Measurements from ENCODE around the gene RAB3IP.

Gene RAB3IP

DNA sequence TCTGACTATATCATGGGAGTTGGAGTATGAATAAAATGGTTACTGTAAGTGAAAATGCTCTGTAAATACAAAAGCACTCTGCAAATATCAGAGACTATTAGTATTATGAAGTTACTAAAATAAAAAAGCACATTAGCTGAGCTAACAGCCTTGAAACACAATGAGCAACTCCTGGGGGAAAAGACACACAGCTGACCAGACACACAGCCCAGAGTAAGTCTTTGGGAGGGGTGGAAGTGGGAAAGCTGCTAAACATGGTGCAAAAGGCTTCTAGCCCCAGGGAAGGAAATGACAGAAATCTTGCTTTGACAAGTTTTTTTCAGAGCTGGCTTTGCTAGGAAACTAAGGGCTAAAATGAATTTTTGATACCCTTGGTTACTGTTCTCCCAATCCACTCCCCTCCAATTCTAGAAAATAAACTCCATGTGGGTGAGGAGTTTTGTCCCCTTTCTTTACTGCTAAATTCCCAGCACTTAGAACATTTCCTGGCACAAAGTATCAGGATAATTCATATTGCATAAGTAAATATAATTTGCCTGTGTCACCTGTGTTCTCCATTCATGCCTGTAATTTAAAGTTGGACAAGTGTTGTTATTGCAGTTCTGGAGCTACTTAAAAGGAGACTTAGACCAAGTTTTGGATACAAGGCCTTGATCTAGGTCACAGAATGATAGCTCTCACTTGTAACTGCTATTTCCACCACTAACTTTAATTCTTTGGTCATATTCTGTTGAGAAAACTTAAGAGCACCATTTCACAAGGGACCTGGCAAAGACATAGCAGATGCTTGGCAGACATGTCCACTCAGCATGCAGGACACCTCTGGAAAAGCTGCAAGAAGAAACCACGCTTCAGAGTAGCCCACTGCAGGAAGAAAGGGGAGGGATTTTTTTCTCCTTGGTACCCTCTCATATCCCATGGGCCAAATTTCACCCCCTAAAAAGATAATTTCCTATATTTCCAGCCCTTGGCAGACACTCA is 19.0 kb upstream of the RAB3IP start:
- H3K27me3 ChIP-seq (replicated peaks; ENCODE audit: control insufficient read depth, insufficient read depth, low read length), result no peaks in the 10 kb centered on the region
- peaks cover 3% of the 10 kb centered on the region for H3K9me3 ChIP-seq (ENCODE audit: control insufficient read depth, low read length)
- H3K4me3 ChIP-seq (ENCODE audit: low read length), result no peak overlapping the region
- no peaks in the 10 kb centered on the region for H3K36me3 ChIP-seq (ENCODE audit: control insufficient read depth, insufficient read depth, low read length, severe bottlenecking)
- H3K9ac ChIP-seq (ENCODE audit: low read length), result peak overlapping the region; percentile 15
- DNase-seq (ENCODE audit: low read depth), result no peak
- peaks cover 16% of the 10 kb centered on the region for H3K4me1 ChIP-seq (ENCODE audit: control insufficient read depth, insufficient read depth, low read length)

GRCh38 chr12:69720750-69721149 is 17.9 kb upstream of the RAB3IP start:
- peaks cover 16% of the 10 kb centered on the region for H3K4me1 ChIP-seq (ENCODE audit: control insufficient read depth, insufficient read depth, low read length)
- no peaks in the 10 kb centered on the region for H3K27me3 ChIP-seq (replicated peaks; ENCODE audit: control insufficient read depth, insufficient read depth, low read length)
- no peaks in the 10 kb centered on the region for H3K36me3 ChIP-seq (ENCODE audit: control insufficient read depth, insufficient read depth, low read length, severe bottlenecking)
- no peak overlapping the region for H3K9ac ChIP-seq (ENCODE audit: low read length)
- no peak overlapping the region for H3K4me3 ChIP-seq (ENCODE audit: low read length)
- peaks cover 3% of the 10 kb centered on the region for H3K9me3 ChIP-seq (ENCODE audit: control insufficient read depth, low read length)
- no peak for DNase-seq (ENCODE audit: low read depth)

DNA sequence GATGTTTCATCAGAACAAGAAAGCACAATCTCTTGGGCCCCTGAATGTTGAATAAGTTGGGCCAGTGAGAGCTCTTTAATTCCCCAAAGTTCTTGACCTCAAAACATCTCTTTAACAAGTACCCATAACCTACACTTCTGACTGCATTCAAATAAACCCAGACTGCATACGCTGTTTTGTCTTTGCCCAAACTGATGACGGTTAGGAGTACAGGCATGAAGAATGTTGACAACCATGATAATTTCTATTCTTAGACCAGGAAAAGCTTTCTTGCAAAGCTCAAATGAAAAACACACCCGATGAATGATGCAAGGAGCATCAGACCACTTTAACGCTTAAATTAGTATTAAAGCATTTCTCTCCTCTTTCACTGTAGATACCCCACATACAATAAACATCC is 11.7 kb upstream of the RAB3IP start:
- Histone ChIP-seq H3K36me3 (ENCODE audit: control insufficient read depth, insufficient read depth, low read length, severe bottlenecking) (no peaks in the 10 kb centered on the region), H3K9me3 (ENCODE audit: control insufficient read depth, low read length) (peaks cover 3% of the 10 kb centered on the region), H3K9ac (ENCODE audit: low read length) (no peak overlapping the region), H3K4me3 (ENCODE audit: low read length) (no peak overlapping the region), H3K27me3 (replicated peaks; ENCODE audit: control insufficient read depth, insufficient read depth, low read length) (no peaks in the 10 kb centered on the region), H3K4me1 (ENCODE audit: control insufficient read depth, insufficient read depth, low read length) (peaks cover 11% of the 10 kb centered on the region)
- no peak for DNase-seq (ENCODE audit: low read depth)

DNA sequence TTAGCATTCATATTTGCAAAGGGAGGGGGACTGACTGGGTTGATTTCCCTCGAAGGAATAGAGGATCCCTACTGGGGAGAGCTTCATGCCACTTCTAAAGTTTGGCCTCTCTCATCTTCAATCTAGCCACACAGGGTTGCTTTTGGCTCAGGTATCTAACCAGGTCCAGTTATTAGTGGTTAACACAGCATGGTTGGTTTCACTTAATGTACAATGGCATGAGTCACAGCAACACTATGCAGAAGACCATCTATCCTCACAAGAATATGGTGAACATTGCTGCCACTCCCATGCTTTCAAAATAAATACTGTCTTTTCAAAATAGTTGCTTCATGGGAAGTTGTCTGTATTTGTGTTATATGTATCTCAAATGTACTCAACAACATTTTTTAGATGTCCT is 6.6 kb upstream of the RAB3IP start:
- no peaks in the 10 kb centered on the region for H3K36me3 ChIP-seq (ENCODE audit: control insufficient read depth, insufficient read depth, low read length, severe bottlenecking)
- no peak overlapping the region for H3K4me3 ChIP-seq (ENCODE audit: low read length)
- no peak overlapping the region for H3K9ac ChIP-seq (ENCODE audit: low read length)
- no peak for DNase-seq (ENCODE audit: low read depth)
- H3K27me3 ChIP-seq (replicated peaks; ENCODE audit: control insufficient read depth, insufficient read depth, low read length), result no peaks in the 10 kb centered on the region
- H3K4me1 ChIP-seq (ENCODE audit: control insufficient read depth, insufficient read depth, low read length), result peaks cover 6% of the 10 kb centered on the region
- H3K9me3 ChIP-seq (ENCODE audit: control insufficient read depth, low read length), result no peaks in the 10 kb centered on the region

GRCh38 chr12:69733638-69734037 is 5.0 kb upstream of the RAB3IP start:
- no peak overlapping the region for H3K9ac ChIP-seq (ENCODE audit: low read length)
- DNase-seq (ENCODE audit: low read depth), result no peak
- H3K4me1 ChIP-seq (ENCODE audit: control insufficient read depth, insufficient read depth, low read length), result no peaks in the 10 kb centered on the region
- H3K4me3 ChIP-seq (ENCODE audit: low read length), result no peak overlapping the region
- H3K9me3 ChIP-seq (ENCODE audit: control insufficient read depth, low read length), result no peaks in the 10 kb centered on the region
- H3K27me3 ChIP-seq (replicated peaks; ENCODE audit: control insufficient read depth, insufficient read depth, low read length), result no peaks in the 10 kb centered on the region
- no peaks in the 10 kb centered on the region for H3K36me3 ChIP-seq (ENCODE audit: control insufficient read depth, insufficient read depth, low read length, severe bottlenecking)

- Histone ChIP-seq H3K4me1 (ENCODE audit: control insufficient read depth, insufficient read depth, low read length) (no peaks in the 10 kb centered on the region), H3K4me3 (ENCODE audit: low read length) (peak overlapping the region; percentile 93), H3K9me3 (ENCODE audit: control insufficient read depth, low read length) (no peaks in the 10 kb centered on the region), H3K27me3 (replicated peaks; ENCODE audit: control insufficient read depth, insufficient read depth, low read length) (no peaks in the 10 kb centered on the region), H3K9ac (ENCODE audit: low read length) (peak overlapping the region; percentile 68), H3K36me3 (ENCODE audit: control insufficient read depth, insufficient read depth, low read length, severe bottlenecking) (no peaks in the 10 kb centered on the region)
- DNase-seq (ENCODE audit: low read depth), result peak; percentile 53
These were observed 879 bp downstream of the RAB3IP start for GRCh38 chr12:69739287-69740191.

DNA sequence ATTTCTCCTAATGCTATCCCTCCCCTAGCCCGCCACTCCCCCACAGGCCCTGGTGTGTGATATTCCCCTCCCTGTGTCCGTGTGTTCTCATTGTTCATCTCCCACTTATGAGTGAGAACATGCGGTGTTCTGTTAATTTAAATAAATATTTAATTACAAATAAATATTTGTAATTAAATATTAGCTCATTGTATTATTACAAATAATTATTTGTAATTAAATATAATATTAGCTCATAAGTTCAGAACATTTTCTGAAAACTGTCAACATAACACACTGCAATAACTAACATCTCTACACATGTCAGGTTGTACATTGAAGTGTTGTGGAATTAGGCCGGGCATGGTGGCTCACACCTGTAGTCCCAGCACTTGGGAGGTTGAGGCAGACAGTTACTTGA is 5.4 kb downstream of the RAB3IP start:
- Histone ChIP-seq H3K36me3 (ENCODE audit: control insufficient read depth, insufficient read depth, low read length, severe bottlenecking) (no peaks in the 10 kb centered on the region), H3K4me3 (ENCODE audit: low read length) (no peak overlapping the region), H3K9me3 (ENCODE audit: control insufficient read depth, low read length) (no peaks in the 10 kb centered on the region), H3K27me3 (replicated peaks; ENCODE audit: control insufficient read depth, insufficient read depth, low read length) (no peaks in the 10 kb centered on the region), H3K4me1 (ENCODE audit: control insufficient read depth, insufficient read depth, low read length) (no peaks in the 10 kb centered on the region), H3K9ac (ENCODE audit: low read length) (no peak overlapping the region)
- DNase-seq (ENCODE audit: low read depth), result no peak

DNA sequence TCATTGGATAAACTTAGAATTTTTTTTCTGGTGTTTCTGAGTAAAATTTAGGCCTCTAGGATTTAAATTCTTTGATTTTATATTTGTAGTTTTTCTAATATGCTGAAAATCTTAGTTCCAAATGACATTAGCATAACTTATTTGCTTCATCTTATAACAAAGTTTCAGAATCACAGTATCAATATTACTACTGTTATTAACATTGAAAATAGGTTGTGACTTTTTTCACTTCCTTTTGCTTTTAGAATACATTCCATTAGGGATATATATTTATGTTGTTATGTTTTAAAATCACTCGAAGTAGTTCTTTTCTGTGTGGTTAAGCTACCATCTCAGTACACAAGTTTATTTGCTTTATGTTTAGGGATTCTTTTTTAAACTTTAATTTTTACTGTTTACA is 12.8 kb downstream of the RAB3IP start:
- H3K36me3 ChIP-seq (ENCODE audit: control insufficient read depth, insufficient read depth, low read length, severe bottlenecking), result peaks cover 5% of the 10 kb centered on the region
- H3K27me3 ChIP-seq (replicated peaks; ENCODE audit: control insufficient read depth, insufficient read depth, low read length), result no peaks in the 10 kb centered on the region
- no peak overlapping the region for H3K4me3 ChIP-seq (ENCODE audit: low read length)
- H3K4me1 ChIP-seq (ENCODE audit: control insufficient read depth, insufficient read depth, low read length), result no peaks in the 10 kb centered on the region
- no peak overlapping the region for H3K9ac ChIP-seq (ENCODE audit: low read length)
- H3K9me3 ChIP-seq (ENCODE audit: control insufficient read depth, low read length), result no peaks in the 10 kb centered on the region
- DNase-seq (ENCODE audit: low read depth), result no peak

DNA sequence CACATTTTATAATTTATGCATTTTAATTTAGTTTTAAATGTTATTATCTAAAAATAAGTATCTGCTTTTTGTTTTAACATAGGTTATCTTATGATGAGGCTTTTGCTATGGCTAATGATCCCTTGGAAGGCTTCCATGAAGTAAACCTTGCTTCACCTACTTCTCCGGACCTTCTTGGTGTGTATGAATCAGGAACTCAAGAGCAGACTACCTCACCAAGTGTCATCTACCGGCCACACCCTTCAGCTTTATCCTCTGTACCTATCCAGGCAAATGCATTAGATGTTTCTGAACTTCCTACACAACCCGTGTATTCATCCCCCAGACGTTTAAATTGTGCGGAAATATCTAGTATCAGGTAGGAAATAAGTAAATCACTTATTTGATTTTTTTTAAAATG is 16.6 kb downstream of the RAB3IP start:
- no peak overlapping the region for H3K9ac ChIP-seq (ENCODE audit: low read length)
- H3K4me1 ChIP-seq (ENCODE audit: control insufficient read depth, insufficient read depth, low read length), result no peaks in the 10 kb centered on the region
- H3K27me3 ChIP-seq (replicated peaks; ENCODE audit: control insufficient read depth, insufficient read depth, low read length), result no peaks in the 10 kb centered on the region
- DNase-seq (ENCODE audit: low read depth), result no peak
- H3K36me3 ChIP-seq (ENCODE audit: control insufficient read depth, insufficient read depth, low read length, severe bottlenecking), result peaks cover 6% of the 10 kb centered on the region
- peaks cover 13% of the 10 kb centered on the region for H3K9me3 ChIP-seq (ENCODE audit: control insufficient read depth, low read length)
- H3K4me3 ChIP-seq (ENCODE audit: low read length), result no peak overlapping the region

GRCh38 chr12:69756088-69756755 is 17.6 kb downstream of the RAB3IP start:
- peaks cover 13% of the 10 kb centered on the region for H3K9me3 ChIP-seq (ENCODE audit: control insufficient read depth, low read length)
- no peak for DNase-seq (ENCODE audit: low read depth)
- no peaks in the 10 kb centered on the region for H3K27me3 ChIP-seq (replicated peaks; ENCODE audit: control insufficient read depth, insufficient read depth, low read length)

GRCh38 chr12:69758105-69758504 is 19.4 kb downstream of the RAB3IP start:
- H3K36me3 ChIP-seq (ENCODE audit: control insufficient read depth, insufficient read depth, low read length, severe bottlenecking), result peaks cover 6% of the 10 kb centered on the region
- H3K4me3 ChIP-seq (ENCODE audit: low read length), result no peak overlapping the region
- DNase-seq (ENCODE audit: low read depth), result no peak
- no peak overlapping the region for H3K9ac ChIP-seq (ENCODE audit: low read length)
- peaks cover 13% of the 10 kb centered on the region for H3K9me3 ChIP-seq (ENCODE audit: control insufficient read depth, low read length)
- H3K4me1 ChIP-seq (ENCODE audit: control insufficient read depth, insufficient read depth, low read length), result no peaks in the 10 kb centered on the region
- H3K27me3 ChIP-seq (replicated peaks; ENCODE audit: control insufficient read depth, insufficient read depth, low read length), result no peaks in the 10 kb centered on the region

More at GRCh38 chr12:69756088-69756755, 17.6 kb downstream of the RAB3IP start:
- Histone ChIP-seq H3K36me3 (ENCODE audit: control insufficient read depth, insufficient read depth, low read length, severe bottlenecking) (peaks cover 6% of the 10 kb centered on the region), H3K9ac (ENCODE audit: low read length) (no peak overlapping the region), H3K4me1 (ENCODE audit: control insufficient read depth, insufficient read depth, low read length) (no peaks in the 10 kb centered on the region), H3K4me3 (ENCODE audit: low read length) (no peak overlapping the region)
